ENCODE data around the gene BFAR.
"Not testable (repeated sequence)": the region's sequence is repeated elsewhere in the genome, so short reads cannot be mapped to it uniquely, and the experiment has no call there.

The BFAR gene

DNA sequence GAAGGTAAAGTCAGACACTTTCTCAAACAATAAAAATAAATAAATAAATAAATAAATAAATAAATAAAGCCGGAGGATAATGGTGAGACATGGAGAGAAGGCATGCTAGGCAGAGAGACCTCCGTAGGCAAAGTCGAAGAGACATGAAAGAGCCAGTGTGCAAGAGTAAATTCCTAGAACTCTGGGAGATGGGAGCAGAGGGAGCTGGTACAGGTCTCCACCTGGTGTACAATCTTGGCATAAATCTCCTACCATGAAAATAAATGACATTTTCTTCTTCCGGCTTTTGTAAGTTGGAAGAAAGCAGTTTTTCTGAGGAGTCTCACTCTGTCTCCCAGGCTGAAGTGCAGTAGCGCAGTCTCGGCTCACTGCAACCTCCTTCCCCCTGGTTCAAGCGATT lies 69.1 kb downstream of the BFAR start:
- DNase-seq (ENCODE audit: low read depth); in situ Hi-C loops (cut with HindIII; ENCODE audit: low sequenced_read_pairs): not testable (repeated sequence)

DNA sequence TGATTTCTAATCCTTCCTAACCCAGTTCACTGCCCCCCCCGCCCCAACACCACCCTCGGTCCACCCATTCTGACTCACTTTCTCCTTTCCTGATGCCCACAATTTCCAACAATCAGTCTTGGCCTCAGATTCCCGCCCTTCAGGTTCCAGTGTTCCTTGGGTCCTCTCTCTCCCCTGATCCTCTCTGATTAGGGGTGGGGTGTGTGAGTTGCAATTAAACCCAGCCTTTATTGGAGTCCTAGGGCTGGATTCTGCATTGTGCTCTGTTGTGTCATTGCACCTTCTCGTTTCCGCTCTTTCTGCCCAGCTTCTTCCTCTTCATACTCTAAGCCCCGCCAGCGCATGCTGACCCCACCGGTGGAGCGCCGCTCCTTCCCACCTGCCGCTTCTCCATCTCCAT lies 69.9 kb downstream of the BFAR start:
- H3K4me3 ChIP-seq (ENCODE audit: low read depth, low read length); in situ Hi-C loops (cut with HindIII; ENCODE audit: low sequenced_read_pairs); DNase-seq (ENCODE audit: low read depth): not testable (repeated sequence)

More for the DNA sequence above, 69.1 kb downstream of the BFAR start:
- H3K4me3 ChIP-seq (ENCODE audit: low read depth, low read length), result not testable (repeated sequence)

- in situ Hi-C loops (cut with HindIII; ENCODE audit: low sequenced_read_pairs); DNase-seq (ENCODE audit: low read depth); H3K4me3 ChIP-seq (ENCODE audit: low read depth, low read length): not testable (repeated sequence)
These were observed 70.6 kb downstream of the BFAR start, which contains the start of gene NPIPA3 for GRCh38 chr16:14703156-14704011. Gene NPIPA3 (plus strand): TSS chr16:14703411. CDS start chr16:14708944, 5,533 bp downstream.
